Activated CD8-positive, alpha-beta memory T cell treated with anti-CD3 and anti-CD28 coated beads, Interleukin-2, amount 50 U/mL, for 24 hours (primary cell): ENCODE measurements around the gene ELMOD1.
A peak's percentile ranks its signal among the peaks of the same experiment; 100 is the strongest.

Experiments
- DNase-seq: peaks from one replicate; pipeline ENCODE4 v3.0.0-alpha.2; 2020; ENCODE audit errors: extremely low read depth

The ELMOD1 gene

GRCh38 chr11:107688322-107688918 is 97.5 kb downstream of the ELMOD1 start:
- DNase-seq, result no peak

- peak; percentile 23 for DNase-seq
Observed at GRCh38 chr11:107689317-107690202, 98.6 kb downstream of the ELMOD1 start.

GRCh38 chr11:107691000-107691750 is 100.2 kb downstream of the ELMOD1 start:
- no peak for DNase-seq

DNA sequence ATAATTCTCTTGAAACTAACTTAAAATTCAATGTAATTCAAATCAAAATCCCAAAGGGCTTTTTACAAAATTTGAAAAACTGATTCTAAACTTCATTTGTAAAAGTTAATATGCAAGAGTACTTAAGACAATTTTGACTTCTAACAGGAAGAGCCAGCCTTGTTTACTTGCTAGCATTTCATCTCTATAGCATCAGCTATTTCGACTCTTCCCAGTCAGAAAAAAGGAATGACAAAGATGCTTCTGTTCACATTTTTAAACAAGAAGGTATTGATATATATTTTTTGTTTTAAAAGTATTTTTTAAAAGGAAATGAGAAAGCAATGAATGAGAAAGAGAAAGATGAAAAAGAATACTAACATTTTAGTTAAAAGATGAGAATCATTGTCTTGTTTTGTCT is 104.5 kb downstream of the ELMOD1 start:
- no peak for DNase-seq

DNA sequence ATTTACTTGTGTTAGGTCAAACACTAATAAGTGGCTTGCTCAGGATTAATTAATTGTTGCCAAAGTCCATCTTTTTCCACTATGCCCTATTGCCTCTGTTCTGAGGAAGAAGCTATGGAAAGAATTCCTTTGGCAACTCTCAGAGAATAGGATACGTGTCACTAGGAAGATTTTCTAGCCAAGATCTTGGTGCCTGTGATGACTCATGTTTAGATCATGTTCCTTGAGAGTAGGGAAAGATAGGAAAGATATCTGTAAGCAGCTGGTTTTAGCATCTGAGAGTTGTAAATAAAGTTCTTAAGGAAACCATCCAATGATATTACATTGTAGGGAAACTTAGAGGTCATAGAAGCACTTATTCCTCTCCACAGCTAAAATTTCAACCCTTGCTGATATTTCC is 105.2 kb downstream of the ELMOD1 start:
- no peak for DNase-seq

DNA sequence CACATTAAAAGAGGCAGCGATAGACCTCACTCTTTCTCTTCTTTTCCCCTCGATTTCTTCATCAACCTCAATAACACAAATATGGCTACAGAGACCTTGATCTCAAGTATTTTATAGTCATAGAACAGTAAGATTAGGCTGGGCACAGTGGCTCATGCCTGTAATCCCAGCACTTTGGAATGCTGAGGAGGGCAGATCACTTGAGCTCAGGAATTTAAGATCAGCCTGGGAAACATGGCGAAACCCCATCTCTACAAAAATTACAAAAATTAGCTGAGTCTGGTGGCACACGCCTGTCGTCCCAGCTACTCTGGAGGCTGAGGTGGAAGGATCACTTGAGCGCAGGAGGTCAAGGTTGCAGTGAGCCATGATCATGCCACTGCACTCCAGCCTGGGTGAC is 106.3 kb downstream of the ELMOD1 start:
- DNase-seq, result no peak

DNA sequence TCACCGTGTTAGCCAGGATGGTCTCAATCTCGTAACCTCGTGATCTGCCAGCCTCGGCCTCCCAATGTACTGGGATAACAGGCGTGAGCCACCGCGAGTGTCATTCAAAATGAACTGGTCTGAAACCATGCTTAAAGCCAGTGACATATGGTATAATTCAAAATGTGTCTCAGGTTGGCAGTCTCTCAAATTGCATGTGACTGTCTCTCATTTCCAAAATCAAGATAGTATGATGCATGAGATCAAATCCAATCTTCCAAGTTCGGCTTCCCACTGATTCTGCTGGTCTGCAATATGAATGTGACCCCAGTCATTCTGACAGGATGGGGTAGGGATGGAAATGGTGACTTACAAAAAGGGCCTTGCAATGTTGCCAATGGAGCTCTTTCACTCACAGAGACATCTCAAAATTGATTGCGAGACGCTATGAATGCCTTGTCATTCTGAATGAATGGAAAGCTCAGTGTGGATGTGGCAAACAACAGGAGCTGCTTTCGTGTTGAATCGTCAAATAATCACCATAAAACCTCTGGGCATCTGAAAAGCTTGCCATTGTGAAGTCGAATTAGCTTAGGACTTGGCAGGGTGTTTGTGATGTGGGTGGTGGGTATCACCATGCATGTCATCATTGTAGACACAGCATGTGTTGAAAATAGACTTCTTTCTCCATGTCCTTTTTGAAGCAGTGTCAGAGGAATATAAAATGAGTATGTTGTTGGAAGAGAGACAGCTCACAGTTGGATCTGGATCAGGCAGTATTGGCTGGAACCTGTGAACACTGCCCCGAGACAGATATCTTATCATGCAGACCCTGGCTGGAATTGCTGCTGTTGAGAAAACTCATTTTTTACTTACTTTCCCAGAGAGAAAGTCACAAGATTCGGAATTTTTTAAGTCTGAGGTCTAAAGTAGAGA is 108.7 kb downstream of the ELMOD1 start:
- DNase-seq, result no peak

DNA sequence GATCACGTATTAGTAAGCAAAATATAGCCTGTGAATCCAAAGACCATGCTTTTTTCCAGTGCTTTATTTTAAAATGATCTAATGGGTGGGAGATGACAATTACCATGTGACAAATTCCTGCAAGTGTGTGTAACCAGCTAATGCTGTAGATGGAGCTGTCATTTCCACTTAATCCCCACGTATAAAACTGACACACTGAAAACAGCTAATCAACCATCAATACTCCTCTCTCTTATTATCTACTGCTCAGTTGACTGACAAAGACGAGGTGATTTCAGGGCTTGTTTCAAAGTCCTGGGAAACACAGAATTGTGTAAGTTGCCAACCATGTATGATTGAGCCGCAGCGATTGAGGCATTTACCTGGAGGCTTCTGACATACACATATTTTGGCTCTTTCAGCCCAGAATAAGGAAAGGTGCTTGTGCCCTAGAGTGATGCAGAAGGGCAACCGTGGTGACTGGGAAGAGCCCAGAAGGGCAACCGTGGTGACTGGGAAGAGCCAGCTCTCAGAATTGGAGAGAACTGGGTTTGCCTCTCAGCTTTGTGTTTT is 111.2 kb downstream of the ELMOD1 start:
- DNase-seq, result no peak

GRCh38 chr11:107702723-107703122 is 111.8 kb downstream of the ELMOD1 start:
- no peak for DNase-seq

DNA sequence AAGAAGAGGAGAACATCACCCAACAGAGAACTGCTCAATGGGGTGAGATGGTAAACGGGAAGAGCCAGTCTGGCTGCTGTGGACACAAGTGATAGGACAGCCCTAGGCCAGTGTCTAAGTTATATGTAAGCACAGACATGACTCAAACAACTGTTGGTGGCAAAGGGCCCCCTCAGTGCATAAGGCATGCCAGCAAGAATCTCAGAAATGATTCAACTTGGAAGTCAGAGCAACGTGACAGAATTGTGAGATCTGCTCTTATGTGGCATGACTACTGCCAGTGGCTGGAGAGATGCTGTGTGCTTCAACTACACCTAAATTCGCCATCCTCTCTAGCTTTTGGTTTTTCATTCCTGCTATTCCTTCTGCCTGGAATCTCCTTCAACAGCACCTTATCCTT is 113.5 kb downstream of the ELMOD1 start:
- no peak for DNase-seq

DNA sequence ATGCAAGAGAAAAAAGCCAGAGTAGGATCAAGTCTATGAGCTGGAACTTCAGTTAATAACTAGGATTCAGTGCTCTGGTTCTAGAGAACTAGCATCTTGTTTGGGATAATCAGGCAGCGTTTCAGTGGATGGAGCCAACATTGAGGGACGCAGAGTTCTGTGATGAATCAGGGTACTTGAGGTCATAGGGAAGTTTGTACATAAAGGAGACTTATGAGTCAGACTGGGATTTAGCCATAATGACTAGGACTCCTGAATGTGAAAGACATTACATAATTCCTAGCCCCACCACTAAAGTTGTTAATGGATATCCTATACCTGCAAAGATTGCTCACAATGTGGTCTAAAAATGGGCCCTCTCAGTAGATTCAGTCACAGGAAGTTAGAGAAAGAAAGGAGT is 114.1 kb downstream of the ELMOD1 start:
- no peak for DNase-seq

- DNase-seq, result no peak
Observed at GRCh38 chr11:107706531-107706930, 115.6 kb downstream of the ELMOD1 start.

GRCh38 chr11:107707215-107707671 is 116.3 kb downstream of the ELMOD1 start:
- no peak for DNase-seq

DNA sequence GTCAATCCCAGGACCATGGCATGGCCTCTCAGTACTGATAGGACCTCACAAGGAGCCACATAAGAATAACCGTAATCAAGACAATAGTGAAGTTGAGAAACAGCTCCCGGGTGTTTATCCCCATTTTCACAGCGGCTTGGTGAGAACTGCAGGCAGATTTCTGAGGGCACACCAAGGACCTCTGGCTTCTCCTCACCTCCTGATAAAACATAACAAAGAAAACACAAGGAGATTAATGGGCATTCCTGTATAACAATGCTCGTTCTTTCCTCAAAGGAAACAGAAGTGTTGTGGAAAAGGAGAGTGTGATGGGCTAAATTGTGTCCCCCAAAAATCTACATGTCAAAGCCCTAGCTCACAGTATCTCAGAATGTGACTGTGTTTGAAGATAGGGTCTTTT is 116.9 kb downstream of the ELMOD1 start:
- no peak for DNase-seq

GRCh38 chr11:107708792-107709191 is 117.8 kb downstream of the ELMOD1 start:
- DNase-seq, result no peak

DNA sequence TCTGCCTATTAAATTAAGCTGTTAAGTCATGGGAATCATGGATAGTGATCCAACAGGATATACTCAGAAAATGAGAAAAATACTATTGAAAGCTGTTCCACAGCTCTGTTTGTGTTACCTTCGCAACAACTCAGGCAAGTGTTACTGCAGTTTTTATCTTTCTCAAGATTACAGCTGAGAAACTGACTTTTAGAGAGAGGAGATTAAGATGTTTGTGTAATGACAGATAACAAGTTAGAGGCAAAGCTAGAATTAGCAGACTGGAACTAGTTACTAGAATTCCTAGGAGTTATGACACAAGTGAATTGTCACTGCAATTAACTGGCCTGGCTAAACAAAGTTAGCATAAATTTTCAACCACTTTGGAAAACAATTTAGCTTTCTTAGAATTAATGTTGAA is 119.4 kb downstream of the ELMOD1 start:
- no peak for DNase-seq

DNA sequence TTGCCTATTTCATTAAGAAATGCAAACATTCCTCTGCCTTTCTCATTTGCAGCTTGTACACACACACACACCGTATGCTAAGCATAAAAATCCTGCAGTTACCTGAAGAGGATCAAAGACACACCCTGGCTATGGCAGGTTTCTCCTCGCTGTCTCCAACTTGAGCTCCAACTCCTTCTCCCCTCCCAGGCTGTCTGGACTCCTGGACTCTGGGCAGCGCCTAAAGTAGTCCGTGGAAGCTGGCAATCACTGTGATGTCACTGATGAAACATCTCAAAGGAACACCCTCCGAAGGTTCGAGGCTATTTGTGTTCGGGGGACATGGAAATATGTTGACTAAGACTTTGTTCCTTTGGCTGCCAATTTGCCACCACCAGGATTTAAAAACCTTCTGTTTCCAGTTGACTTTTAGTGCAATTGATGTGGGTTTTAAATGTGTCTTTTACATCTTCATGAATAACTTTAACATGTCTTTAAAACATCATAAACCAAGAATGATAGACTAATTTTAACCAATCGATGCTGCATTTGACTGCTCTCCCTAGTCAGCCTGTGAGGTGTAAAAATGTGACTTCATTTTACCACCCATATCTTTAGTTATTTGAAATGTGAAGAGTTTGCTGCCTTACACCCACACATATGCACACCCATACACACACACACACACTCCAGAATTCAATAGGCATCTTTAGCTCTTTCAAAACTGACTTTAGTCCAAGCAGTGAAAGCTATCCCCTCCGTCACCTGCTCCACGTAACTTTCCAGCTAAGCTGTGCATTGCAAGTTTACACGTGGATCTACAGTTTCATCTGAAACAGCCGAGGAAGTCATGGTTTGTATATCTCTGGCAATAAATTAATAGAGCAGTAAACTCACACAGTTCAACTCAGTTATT is 121.2 kb downstream of the ELMOD1 start, which contains the start of gene SLN:
TSS of gene SLN (minus strand) at position 196 of the 895 bp plus-strand sequence.
- no peak for DNase-seq

DNA sequence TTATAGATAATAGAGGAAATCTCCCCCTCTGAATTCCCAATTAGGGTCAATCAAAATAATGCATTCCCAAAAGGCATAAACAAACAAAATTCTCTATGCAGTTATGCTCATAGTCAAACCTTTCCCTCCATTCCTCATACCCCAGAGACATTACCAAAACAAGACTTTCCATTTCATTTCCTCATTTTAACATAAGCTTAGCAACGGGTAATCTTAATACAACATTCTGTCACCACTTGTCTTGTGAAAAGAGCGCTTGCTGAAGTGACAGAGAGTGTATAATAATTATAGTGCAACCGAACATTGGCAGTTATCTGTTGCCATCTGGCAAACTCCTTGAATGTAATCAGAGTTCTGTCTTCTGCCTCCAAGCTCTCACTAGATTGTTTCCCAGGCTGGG is 122.1 kb downstream of the ELMOD1 start:
- no peak for DNase-seq
